Stomach smooth muscle (tissue), 2 donors: ENCODE data around the gene OGT.
"Not testable (repeated sequence)": the region's sequence is repeated elsewhere in the genome, so short reads cannot be mapped to it uniquely, and the experiment has no call there.

ENCODE experiments used
- H3K27ac ChIP-seq: one replicate; pipeline ENCODE4 v1.7.0; 2013; ENCODE audit warnings: mild to moderate bottlenecking, low read length, inconsistent platforms
- H3K27me3 ChIP-seq, 2 donors: one replicate each; pipeline ENCODE4 v1.7.0; 2013; ENCODE audit warnings: low read length in 2 of 2; ENCODE audit not compliant: insufficient read depth in 2 of 2, control insufficient read depth in 1 of 2
- H3K36me3 ChIP-seq, 2 donors: one replicate each; pipeline ENCODE4 v1.7.0; 2013; ENCODE audit warnings: low read length in 2 of 2; ENCODE audit not compliant: control insufficient read depth in 2 of 2, insufficient read depth in 2 of 2
- H3K4me1 ChIP-seq: one replicate; pipeline ENCODE4 v1.7.0; 2013; ENCODE audit warnings: low read length; ENCODE audit not compliant: control insufficient read depth, insufficient read depth
- H3K4me3 ChIP-seq, 2 donors: one replicate each; pipeline ENCODE4 v1.7.0; 2013; ENCODE audit warnings: low read length in 2 of 2
- H3K9ac ChIP-seq, 2 donors: one replicate each; pipeline ENCODE4 v1.7.0; 2013; ENCODE audit warnings: low read length in 2 of 2, mild to moderate bottlenecking in 1 of 2
- H3K9me3 ChIP-seq, 2 donors: one replicate each; pipeline ENCODE4 v1.7.0; 2013; ENCODE audit warnings: low read length in 2 of 2; ENCODE audit not compliant: control insufficient read depth in 2 of 2
- donor health status: healthy.
- donor health status: Pancreatic carcinoma.

The OGT gene

GRCh38 chrX:71558920-71559319 lies 26.0 kb downstream of the OGT start:
- Histone ChIP-seq H3K36me3 (peaks cover 14 to 57% of the 10 kb centered on the region in 2 donors), H3K9ac (no peak overlapping the region), H3K27me3 (no peaks in the 10 kb centered on the region), H3K27ac (no peak overlapping the region), H3K4me1 (no peaks in the 10 kb centered on the region), H3K4me3 (no peak overlapping the region), H3K9me3 (no peaks in the 10 kb centered on the region)

GRCh38 chrX:71559773-71560172 lies 26.9 kb downstream of the OGT start:
- not testable (repeated sequence) for H3K4me3 ChIP-seq, H3K9ac ChIP-seq, H3K4me1 ChIP-seq, H3K27me3 ChIP-seq, H3K9me3 ChIP-seq, H3K27ac ChIP-seq
- peaks cover 16 to 64% of the 10 kb centered on the region in 2 donors for H3K36me3 ChIP-seq

- peaks cover 20 to 58% of the 10 kb centered on the region in 2 donors for H3K36me3 ChIP-seq
- H3K4me3 ChIP-seq, result no peak overlapping the region
- peaks cover 0 to 3% of the 10 kb centered on the region in 2 donors for H3K27me3 ChIP-seq
- H3K27ac ChIP-seq, result no peak overlapping the region
- no peak overlapping the region for H3K9ac ChIP-seq
- H3K4me1 ChIP-seq, result no peaks in the 10 kb centered on the region
- no peaks in the 10 kb centered on the region for H3K9me3 ChIP-seq
These were observed 31.0 kb downstream of the OGT start for GRCh38 chrX:71563921-71564320.

GRCh38 chrX:71565474-71566041 lies 32.7 kb downstream of the OGT start:
- no peak overlapping the region for H3K27ac ChIP-seq
- H3K27me3 ChIP-seq, result peaks cover 0 to 3% of the 10 kb centered on the region in 2 donors
- H3K4me1 ChIP-seq, result no peaks in the 10 kb centered on the region
- no peaks in the 10 kb centered on the region for H3K9me3 ChIP-seq
- H3K9ac ChIP-seq, result no peak overlapping the region
- H3K36me3 ChIP-seq, result peaks cover 15 to 46% of the 10 kb centered on the region in 2 donors
- no peak overlapping the region for H3K4me3 ChIP-seq

- not testable (repeated sequence) for H3K4me3 ChIP-seq, H3K9ac ChIP-seq, H3K9me3 ChIP-seq, H3K27me3 ChIP-seq, H3K27ac ChIP-seq, H3K4me1 ChIP-seq
- H3K36me3 ChIP-seq, result peaks cover 14 to 21% of the 10 kb centered on the region in 2 donors
These were observed 38.5 kb downstream of the OGT start for GRCh38 chrX:71571390-71571789.

GRCh38 chrX:71573590-71573989 lies 40.7 kb downstream of the OGT start:
- H3K27ac ChIP-seq, result no peak overlapping the region
- H3K4me3 ChIP-seq, result no peak overlapping the region
- no peaks in the 10 kb centered on the region for H3K9me3 ChIP-seq
- peaks cover 0 to 2% of the 10 kb centered on the region in 2 donors for H3K27me3 ChIP-seq
- no peak overlapping the region for H3K9ac ChIP-seq
- no peaks in the 10 kb centered on the region for H3K4me1 ChIP-seq
- H3K36me3 ChIP-seq, result peaks cover 14 to 19% of the 10 kb centered on the region in 2 donors

- H3K27ac ChIP-seq, result no peak overlapping the region
- no peaks in the 10 kb centered on the region for H3K4me1 ChIP-seq
- no peak overlapping the region for H3K4me3 ChIP-seq
- H3K9ac ChIP-seq, result no peak overlapping the region
- peaks cover 14 to 19% of the 10 kb centered on the region in 2 donors for H3K36me3 ChIP-seq
- H3K9me3 ChIP-seq, result no peaks in the 10 kb centered on the region
- H3K27me3 ChIP-seq, result peaks cover 0 to 2% of the 10 kb centered on the region in 2 donors
These were observed 44.8 kb downstream of the OGT start for GRCh38 chrX:71577682-71578081.

GRCh38 chrX:71578253-71579135 lies 45.6 kb downstream of the OGT start, which contains the start of gene GCNA:
TSS of gene GCNA (plus strand) at chrX:71578437. CDS start at chrX:71580822, 2,385 bp downstream.
- no peaks in the 10 kb centered on the region for H3K4me1 ChIP-seq
- H3K27me3 ChIP-seq, result peaks cover 0 to 2% of the 10 kb centered on the region in 2 donors
- H3K4me3 ChIP-seq, result no peak within 1 kb of the TSS
- H3K27ac ChIP-seq, result no peak within 1 kb of the TSS
- peaks cover 11 to 15% of the 10 kb centered on the region in 2 donors for H3K36me3 ChIP-seq
- no peaks in the 10 kb centered on the region for H3K9me3 ChIP-seq
- no peak within 1 kb of the TSS for H3K9ac ChIP-seq

- Histone ChIP-seq H3K4me3 (no peak overlapping the region), H3K9ac (no peak overlapping the region), H3K27me3 (peaks cover 0 to 2% of the 10 kb centered on the region in 2 donors), H3K4me1 (no peaks in the 10 kb centered on the region), H3K36me3 (peaks cover 7 to 11% of the 10 kb centered on the region in 2 donors), H3K27ac (no peak overlapping the region), H3K9me3 (no peaks in the 10 kb centered on the region)
These were observed 46.5 kb downstream of the OGT start for GRCh38 chrX:71579136-71579989.

- Histone ChIP-seq H3K27ac (no peak overlapping the region), H3K27me3 (peaks cover 0 to 2% of the 10 kb centered on the region in 2 donors), H3K9ac (no peak overlapping the region)
These were observed 47.1 kb downstream of the OGT start for GRCh38 chrX:71579990-71580380.

More at GRCh38 chrX:71579990-71580380, 47.1 kb downstream of the OGT start:
- H3K9me3 ChIP-seq, result no peaks in the 10 kb centered on the region
- H3K36me3 ChIP-seq, result peaks cover 6 to 9% of the 10 kb centered on the region in 2 donors
- H3K4me1 ChIP-seq, result no peaks in the 10 kb centered on the region
- H3K4me3 ChIP-seq, result no peak overlapping the region
